Activated CD4-positive, alpha-beta T cell treated with anti-CD3 and anti-CD28 coated beads, Interleukin-2, amount 50 U/mL, for 24 hours (primary cell): ENCODE data around the gene GALNT10.

Experiments used
- DNase-seq, 2 donors: peaks; one replicate each; pipeline ENCODE4 v3.0.0-alpha.2; 2020; ENCODE audit warnings: low read depth in 1 of 2, low spot score in 1 of 2

Gene GALNT10

GRCh38 chr5:154287136-154287535 lies 96.6 kb downstream of the GALNT10 start:
- no peak for DNase-seq

GRCh38 chr5:154288145-154288544 lies 97.6 kb downstream of the GALNT10 start:
- no peak for DNase-seq

- DNase-seq, result no peak
These were observed 101.4 kb downstream of the GALNT10 start for GRCh38 chr5:154291917-154292316.

DNA sequence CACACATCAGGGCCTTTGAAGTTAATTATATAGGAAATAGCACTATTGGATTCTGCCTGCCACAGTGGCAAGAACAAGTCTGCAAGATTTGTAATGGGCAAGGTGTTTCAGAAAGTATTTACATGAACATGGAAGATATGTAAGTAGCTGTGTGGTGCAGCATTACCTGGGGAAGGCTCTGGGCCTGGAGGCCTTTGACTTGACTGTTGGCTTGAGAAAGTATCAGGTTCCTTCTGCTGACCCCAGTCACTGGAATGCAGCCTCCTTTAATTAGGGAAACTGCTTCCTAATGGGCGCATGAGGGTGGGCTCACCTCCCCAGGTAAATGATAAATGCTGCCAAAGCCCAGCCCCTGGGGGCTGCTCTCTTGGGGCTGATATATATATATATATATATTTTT lies 102.7 kb downstream of the GALNT10 start:
- no peak for DNase-seq

DNA sequence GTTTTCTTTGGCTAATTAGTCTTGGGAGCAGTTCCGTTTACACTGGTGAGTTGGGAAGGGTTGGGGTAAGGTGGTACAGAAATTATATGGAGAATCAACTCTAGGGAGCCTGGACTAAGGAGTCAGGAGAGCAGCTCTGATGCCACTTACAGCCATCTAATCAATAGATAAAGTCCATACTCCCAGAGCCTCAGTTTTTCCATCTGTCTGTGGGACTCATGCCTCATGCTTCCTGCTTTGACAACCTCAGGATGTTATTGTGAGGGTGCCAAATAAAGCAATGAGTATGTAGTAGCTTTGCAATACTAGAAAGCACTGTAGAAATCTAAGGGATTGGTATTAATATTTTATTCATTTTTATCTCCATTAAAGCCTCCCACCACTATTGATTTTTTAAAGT lies 105.0 kb downstream of the GALNT10 start:
- no peak for DNase-seq

GRCh38 chr5:154296525-154297159 lies 106.1 kb downstream of the GALNT10 start:
- DNase-seq, result no peak

GRCh38 chr5:154298065-154298464 lies 107.5 kb downstream of the GALNT10 start:
- no peak for DNase-seq

GRCh38 chr5:154300207-154300883 lies 109.8 kb downstream of the GALNT10 start:
- DNase-seq, result no peak

GRCh38 chr5:154301726-154302125 lies 111.2 kb downstream of the GALNT10 start:
- no peak for DNase-seq

DNA sequence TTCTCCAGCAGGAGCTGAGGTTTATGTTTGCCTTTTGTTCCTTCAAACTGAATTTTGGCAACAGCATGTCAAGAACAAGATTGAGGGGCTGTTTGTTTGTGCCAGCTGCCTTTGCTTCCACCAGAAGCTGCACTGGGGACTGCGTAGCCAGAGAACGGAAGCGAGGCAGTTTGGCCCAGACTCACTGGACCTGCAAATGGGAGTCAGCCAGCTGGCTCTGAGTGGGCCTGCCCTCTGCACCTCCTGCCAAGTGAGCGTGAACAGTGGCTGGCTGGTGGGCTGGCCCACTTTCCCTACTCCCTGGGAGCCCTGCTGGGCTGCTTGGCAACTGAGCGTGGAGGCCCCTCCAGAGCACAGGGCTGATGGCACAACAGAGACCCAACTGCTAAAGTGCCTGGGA lies 111.6 kb downstream of the GALNT10 start:
- no peak for DNase-seq

DNA sequence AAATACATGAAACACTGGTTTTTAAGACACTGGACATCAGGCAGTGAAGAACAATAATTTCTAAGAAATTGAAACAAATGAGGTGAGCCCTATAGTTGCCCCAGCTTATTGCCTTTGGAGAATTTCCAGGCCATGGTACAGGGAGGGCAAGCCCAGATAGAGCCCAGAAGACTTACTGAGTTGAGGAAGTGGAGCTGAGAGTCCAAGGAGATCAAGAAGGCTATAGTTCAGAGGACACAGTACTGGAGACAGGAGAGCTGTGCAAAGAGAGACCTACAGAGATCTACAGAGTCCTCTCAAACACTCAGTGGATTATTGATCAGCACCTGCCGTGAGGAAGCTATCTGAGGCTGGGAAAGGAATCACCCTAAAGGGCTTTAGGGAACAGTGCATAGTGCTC lies 112.6 kb downstream of the GALNT10 start:
- DNase-seq, result no peak

GRCh38 chr5:154308443-154309370 lies 118.2 kb downstream of the GALNT10 start:
- DNase-seq, result no peak

DNA sequence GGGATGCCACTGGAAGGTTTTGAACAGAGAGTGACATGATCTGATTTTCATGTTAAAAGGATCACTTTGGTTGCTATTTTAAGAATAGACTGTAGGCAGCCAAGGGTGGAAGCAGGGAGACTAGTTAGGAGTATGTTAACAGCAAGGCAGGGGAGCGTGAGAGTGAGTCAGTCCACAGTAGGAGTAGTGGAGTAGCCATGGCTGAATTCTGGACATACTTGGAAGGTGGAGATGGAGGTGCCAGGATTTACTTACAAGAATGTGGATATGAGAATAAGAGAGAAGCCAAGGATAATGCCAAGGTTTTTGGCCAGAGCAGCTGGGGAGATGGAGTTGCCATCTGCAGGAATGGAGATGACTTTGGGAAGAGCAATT lies 118.8 kb downstream of the GALNT10 start:
- DNase-seq, result no peak

DNA sequence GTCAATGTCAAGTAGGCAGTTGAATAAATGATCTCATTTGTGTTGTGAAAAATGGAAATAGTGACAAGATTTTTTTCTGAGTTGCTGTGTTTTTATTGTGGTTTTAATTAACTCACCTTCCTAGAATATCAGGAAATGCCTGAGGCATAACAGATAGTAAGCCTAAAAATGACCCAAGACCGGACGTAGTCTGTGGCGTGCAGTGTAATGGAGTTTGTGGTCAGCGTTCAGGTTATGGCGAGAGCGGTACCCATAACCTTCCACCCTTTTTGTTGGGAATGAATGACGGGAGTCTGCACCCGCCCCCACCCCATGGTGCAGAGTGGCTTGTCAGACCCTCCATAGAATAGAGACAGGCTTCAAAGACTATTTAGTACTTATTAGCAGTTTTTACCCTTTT lies 119.3 kb downstream of the GALNT10 start:
- no peak for DNase-seq

GRCh38 chr5:154311362-154311761 lies 120.8 kb downstream of the GALNT10 start:
- DNase-seq, result no peak

- DNase-seq, result no peak
These were observed 121.5 kb downstream of the GALNT10 start for GRCh38 chr5:154312000-154312399.

DNA sequence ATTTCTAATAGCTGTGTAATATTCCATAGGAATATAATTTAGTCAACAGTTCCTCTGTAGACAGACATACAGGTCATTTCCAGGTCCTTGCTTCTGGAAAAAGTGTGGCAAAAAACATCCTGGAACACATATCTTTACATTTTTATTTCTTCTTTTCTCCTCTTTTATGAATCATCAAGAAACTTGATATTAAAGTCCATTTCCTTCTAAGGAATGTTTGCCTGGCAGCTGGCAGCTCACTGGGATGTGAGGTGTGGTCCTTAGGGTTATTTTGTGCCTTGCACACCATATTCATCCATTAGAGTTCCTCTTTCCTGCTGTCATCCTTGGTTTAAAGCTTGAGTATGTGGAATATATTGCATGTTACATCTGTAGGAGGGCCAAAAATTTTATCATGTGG lies 122.0 kb downstream of the GALNT10 start:
- DNase-seq, result no peak

DNA sequence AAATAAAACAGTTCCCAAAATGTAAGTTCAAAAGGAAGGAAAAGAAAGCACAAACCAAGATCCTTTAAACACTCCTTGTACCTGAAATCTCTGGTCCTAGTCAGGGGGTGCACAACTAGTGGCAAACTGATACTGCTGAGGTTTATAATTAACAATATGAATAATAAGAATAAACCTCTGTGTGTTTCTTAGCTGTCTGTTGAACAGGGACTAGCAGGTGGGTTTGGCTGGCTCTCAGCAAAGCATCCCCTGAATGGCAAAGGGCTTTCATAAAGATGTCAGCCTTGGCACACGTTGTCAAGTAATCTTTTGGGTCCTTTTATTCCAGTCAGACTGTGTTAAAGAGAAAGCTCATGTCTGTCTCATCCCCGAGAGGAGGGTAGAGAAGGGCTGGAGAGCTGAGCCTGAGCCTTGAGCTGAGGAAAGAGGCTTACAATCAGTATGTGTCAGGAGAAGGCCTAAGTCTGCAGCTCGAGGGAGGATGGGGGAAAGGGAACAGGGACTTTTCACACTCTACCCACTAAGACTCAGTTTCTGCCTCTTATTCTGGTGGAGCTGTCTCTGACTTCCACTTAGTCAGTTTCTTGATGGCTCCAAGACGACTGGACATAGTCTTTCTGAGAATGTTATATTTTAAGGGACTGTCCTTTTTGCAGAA lies 123.0 kb downstream of the GALNT10 start:
- DNase-seq, result no peak

DNA sequence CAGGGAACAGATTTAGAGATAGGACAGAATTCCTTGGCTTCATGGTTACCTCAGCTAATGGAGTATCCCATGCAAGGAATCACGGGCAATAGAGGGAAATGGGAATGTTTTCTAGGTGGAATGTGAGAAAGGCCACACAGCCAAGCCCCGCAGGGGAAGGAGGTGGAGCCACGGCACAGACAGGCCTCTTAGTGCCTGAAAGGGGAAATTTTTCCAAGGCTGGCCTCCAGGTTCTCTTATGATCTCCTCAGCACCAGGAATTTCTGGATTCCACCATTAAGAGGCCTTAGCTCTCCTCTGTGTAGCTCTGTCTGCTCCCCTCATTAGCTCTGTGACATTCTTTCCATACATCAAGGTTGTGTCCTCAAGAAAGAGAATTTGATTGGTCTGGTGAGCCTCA lies 124.7 kb downstream of the GALNT10 start:
- no peak for DNase-seq

DNA sequence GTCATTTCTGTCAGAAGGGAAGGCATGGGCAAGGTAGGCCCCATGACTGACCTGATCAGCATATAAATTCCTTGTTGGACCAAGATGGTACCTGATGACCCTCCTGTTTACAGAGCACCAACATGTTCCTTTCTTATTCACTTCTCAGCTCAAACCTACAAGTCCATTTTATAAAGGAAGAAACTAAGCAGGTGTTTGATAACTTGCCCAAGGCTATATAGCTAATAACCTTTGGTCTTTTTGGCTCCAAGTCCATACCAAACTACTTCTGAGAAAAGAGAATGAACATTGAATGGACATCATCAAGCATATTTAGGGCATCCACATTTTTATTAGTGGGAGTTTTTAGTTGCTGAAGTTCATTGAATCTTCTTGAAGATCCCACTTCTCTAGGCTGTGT lies 125.2 kb downstream of the GALNT10 start:
- DNase-seq, result no peak

GRCh38 chr5:154316223-154316935 lies 125.8 kb downstream of the GALNT10 start:
- no peak for DNase-seq
